ENCODE data around the gene SDHAF1. TPM values are rescaled to one million over a fixed set of nuclear protein-coding genes. Genes with fewer than 3 reads are reported as not detected.

SDHAF1 gene
- total RNA-seq, 1 donor = 8.3 TPM

Other genes starting within 250 kb of the SDHAF1 start
- 18.4 TPM for gene U2AF1L4, start 249.8 kb upstream of the SDHAF1 start, total RNA-seq
- gene PSENEN, start 249.5 kb upstream of the SDHAF1 start, total RNA-seq = 8.0 TPM
- 1.9 TPM for gene LIN37, start 246.6 kb upstream of the SDHAF1 start, total RNA-seq
- not detected for gene HSPB6, start 238.2 kb upstream of the SDHAF1 start, total RNA-seq
- 5.1 TPM for gene PROSER3, start 237.0 kb upstream of the SDHAF1 start, total RNA-seq
- 4.1 TPM for gene ARHGAP33, start 219.6 kb upstream of the SDHAF1 start, total RNA-seq
- gene PRODH2, start 182.3 kb upstream of the SDHAF1 start, total RNA-seq = not detected
- gene NPHS1, start 142.7 kb upstream of the SDHAF1 start, total RNA-seq = not detected
- 0.10 TPM for gene KIRREL2, start 138.3 kb upstream of the SDHAF1 start, total RNA-seq
- gene APLP1, start 126.6 kb upstream of the SDHAF1 start, total RNA-seq = not detected
- 128 TPM for gene NFKBID, start 94.6 kb upstream of the SDHAF1 start, total RNA-seq
- gene HCST, start 92.7 kb upstream of the SDHAF1 start, total RNA-seq = 58.1 TPM
- 286 TPM for gene TYROBP, start 86.9 kb upstream of the SDHAF1 start, total RNA-seq
- 1.3 TPM for gene LRFN3, start 58.8 kb upstream of the SDHAF1 start, total RNA-seq
- 0.10 TPM for gene SYNE4, start 13.6 kb downstream of the SDHAF1 start, total RNA-seq
- 6.6 TPM for gene ALKBH6, start 19.0 kb downstream of the SDHAF1 start, total RNA-seq
- 0.10 TPM for gene CLIP3, start 37.7 kb downstream of the SDHAF1 start, total RNA-seq
- gene THAP8, start 59.1 kb downstream of the SDHAF1 start, total RNA-seq = 0.42 TPM
- gene WDR62, start 59.7 kb downstream of the SDHAF1 start, total RNA-seq = 1.4 TPM
- not detected for gene OVOL3, start 116.0 kb downstream of the SDHAF1 start, total RNA-seq
- 12.8 TPM for gene POLR2I, start 119.7 kb downstream of the SDHAF1 start, total RNA-seq
- 54.4 TPM for gene TBCB, start 120.3 kb downstream of the SDHAF1 start, total RNA-seq
- 227 TPM for gene CAPNS1, start 144.9 kb downstream of the SDHAF1 start, total RNA-seq
- not detected for gene COX7A1, start 157.3 kb downstream of the SDHAF1 start, total RNA-seq
- 5.1 TPM for gene ZNF565, start 219.5 kb downstream of the SDHAF1 start, total RNA-seq
- 28.7 TPM for gene ZNF146, start 219.9 kb downstream of the SDHAF1 start, total RNA-seq